ENCODE measurements around the gene ZMYND11.
"Not testable (repeated sequence)": the region's sequence is repeated elsewhere in the genome, so short reads cannot be mapped to it uniquely, and the experiment has no call there.

Gene ZMYND11

DNA sequence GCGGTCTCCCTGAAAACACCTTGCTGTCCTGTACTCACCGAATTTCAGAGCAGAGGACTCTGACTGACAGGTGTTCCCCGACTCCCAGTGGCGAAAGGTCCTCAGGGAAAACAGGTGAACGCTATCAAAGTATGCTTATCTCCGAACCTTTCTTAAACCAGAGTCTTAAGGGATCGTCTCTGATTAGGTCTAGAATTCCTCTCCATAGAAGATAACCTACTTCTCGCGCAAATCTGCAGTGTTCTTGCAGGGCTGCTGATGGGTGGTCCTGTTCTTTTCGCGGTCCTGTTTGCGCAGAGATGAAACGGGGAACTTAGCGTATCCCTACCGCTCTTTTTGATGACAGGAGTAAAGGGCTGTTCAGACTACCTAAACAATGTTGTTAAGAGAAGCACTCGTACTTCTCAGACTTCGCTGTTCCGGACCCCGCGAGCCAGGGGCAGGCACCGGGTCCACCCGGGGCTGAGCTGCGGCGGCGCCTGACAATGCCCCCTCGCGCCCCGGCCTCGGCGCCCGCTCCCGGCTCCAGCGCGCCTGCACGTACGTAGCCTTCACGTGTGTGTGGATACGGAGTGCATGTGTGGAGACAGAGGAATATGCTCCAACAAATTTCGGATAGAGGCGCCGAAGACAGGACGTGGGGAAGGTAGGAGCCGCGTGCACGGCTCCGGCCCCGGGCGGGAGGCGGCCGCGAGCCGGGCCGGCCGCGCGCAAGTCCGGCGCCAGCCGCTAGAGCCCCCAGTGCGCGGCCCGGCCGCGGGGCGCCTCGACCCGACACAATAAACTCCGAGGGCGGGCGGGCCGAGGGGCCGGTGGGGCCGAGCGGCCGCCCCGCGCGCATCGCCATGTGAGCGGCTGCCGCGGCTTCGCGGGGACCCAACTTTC lies 766 bp upstream of the ZMYND11 start:
- DNase-seq, result peak; percentile 48

DNA sequence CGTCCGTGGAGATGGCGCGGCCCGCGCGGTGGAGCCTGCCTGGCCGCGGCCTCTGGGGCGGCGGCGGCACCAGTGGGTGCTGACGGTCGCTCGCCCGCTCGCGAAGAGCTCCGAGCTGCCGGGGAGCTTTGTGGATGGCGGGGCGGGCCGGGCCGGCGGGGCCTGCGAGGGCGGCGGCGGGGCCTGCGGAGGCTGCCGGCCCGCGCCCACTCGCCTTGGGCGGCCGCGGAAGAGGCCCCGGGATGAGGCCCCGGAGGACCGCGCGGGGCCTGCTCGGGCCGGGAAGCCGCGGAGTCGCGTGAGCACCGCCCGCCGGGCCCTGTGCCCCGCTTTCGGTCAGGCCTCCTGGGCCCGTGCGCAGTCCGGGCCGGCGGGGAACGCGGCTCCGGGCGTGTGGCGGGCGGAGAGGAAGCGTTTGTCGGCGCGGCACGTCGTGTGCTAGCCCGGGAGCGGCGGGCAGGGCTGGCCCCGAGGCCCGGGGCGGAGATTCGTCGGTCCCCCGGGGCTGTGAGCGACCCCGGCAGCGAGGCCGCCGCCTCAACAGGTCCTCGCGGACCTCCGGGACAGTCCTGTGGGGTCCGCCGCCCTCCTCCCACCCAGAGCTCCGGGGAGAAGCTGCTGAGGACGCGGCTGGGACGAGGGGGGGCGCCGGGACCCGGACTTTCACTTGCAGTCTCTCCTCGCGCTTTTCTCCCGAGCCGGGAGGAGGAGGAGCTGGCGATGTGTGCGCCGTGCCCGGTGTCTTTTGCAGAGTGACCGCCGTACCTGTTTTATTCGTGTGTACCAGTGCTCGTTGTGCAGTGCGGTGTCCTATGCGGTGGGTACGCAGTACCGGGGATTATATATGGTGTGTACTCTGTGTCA lies 578 bp downstream of the ZMYND11 start:
- DNase-seq, result peak; percentile 73

DNA sequence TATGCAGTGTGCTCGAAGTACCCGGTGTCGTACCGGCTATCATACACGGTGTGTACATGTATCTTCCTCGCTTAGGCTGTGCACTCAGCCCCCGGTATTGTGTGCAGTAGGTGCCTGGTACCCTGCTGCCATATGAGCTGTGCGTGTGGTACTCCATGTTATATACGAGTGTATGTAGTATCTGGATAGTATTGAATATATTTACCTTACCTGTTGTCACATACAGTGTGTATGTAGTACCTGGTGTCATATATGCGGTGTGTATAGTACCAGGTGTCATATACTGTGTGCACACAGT lies 1.2 kb downstream of the ZMYND11 start:
- no peak for DNase-seq

DNA sequence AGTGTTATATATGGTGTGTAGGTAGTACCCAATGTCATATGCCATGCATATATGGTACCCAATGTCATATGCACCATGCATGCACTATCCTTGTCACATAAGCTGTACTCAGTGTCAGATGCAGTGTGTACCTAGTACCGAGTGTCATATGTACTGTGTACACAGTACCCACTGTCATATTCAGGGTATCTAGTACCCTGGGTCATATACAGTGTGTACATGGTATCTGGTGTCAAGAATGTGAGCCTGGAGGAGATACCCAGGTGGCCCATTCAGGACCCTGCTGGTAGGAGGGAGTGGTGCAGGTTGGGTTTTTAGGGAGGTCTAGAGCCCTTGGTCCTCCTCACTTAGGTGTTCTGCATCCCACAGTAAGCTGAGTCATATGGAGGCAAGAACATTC lies 1.8 kb downstream of the ZMYND11 start:
- DNase-seq, result peak; percentile 71

DNA sequence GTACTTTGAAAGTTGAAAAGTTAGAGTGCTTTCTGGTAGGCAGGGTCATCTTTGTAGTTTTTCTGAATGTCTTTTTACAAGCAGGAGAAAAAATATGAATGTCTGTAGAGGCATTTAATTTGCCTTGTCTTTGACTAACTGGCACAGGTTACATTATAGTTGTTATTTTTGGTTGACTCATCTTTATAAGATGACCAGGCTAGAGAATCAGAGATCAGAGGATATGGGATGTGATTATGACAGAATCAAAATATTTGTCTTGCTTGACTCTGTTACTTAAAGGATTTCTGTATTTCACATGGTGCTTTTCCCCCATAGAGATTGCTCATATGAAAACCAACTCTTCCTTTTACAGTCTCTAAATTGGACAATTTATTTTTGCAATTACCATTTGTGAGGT lies 2.4 kb downstream of the ZMYND11 start:
- DNase-seq, result no peak

DNA sequence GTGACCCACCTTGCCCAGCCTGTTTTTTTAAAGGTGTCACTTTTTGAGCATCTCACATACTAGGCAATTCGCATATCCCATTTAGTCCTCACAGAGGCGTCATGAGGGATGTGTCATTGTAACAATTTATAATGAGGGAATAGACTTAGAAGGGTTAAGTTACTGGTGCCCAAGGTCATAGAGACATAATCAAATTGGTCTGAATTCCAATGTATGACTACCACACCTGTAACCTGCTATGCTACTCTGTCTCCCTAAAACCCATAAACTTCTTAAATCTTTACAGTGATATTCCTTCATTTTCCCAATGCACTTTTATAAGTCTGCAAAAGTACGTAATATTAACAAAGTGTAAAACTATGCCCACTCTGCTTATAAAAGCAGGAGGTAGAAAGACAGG lies 7.1 kb downstream of the ZMYND11 start:
- DNase-seq, result no peak

DNA sequence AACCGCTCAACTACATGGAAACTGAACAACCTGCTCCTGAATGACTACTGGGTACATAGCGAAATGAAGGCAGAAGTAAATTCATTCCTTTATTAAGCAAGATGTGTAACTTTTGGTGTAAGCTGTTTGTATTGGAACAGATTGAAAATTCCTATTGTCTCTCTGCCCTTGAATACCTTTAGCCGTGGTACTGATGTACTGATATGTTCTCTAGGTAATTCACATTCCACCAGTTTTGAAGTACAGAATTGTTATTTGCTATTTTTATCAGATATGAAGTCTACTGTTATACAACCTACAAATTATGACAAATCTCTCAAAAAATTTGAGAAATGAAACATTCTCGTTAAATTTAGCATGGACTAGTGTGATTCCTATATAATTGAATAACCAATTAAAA lies 17.7 kb downstream of the ZMYND11 start:
- DNase-seq, result no peak

DNA sequence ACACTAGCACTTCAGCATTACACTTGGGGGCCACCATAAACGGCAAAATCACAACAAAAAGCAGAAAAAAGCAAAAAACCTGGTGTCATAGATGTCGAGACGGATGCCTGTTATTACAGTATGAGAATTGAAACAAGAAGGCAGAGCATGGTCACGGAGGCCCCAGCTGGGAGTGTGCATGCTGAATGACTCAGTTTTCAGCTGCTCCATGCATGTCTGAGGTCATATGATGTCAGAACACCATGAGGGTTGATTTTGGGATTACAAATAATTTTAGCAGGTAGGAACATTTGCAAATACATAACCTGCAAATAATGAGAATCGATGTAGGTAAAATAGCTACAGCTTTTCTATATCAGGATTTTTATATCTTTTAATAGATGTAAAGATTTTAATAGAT lies 19.1 kb downstream of the ZMYND11 start:
- DNase-seq, result no peak

DNA sequence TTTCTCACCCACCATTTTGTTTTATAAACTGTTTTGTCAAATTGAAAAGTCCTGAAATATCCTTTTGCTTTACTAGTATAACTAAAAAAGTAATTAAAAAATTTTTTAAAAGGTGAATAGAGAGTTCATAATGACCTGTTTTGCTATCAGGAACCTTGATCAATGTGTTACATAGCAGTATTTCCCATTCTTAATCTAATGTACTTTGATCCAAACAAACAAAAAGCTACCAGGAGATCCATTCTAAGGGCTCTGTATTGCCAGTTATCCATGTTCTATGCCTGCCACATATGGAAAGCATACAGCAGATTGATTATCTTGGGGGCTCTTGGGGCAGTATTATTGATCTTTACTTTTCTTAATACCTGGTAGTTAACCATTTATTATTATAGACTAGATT lies 32.1 kb downstream of the ZMYND11 start:
- DNase-seq, result no peak

DNA sequence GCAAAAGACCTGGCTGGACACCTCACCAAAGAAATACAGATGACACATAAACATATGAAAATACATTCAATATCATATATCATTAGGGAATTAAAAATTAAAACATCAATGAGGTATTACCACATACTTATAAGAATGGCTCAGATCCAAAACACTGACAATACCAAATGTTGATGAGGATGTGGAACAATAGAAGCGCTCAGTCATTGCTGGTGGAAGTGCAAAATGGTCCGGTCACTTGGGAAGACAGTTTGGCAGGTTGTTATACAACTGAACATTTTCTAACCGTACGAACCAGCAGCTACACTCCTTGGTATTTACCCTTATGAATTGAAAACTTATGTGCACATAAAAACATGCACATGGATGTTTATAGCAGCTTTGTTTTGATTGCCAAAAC lies 38.5 kb downstream of the ZMYND11 start:
- DNase-seq, result no peak

DNA sequence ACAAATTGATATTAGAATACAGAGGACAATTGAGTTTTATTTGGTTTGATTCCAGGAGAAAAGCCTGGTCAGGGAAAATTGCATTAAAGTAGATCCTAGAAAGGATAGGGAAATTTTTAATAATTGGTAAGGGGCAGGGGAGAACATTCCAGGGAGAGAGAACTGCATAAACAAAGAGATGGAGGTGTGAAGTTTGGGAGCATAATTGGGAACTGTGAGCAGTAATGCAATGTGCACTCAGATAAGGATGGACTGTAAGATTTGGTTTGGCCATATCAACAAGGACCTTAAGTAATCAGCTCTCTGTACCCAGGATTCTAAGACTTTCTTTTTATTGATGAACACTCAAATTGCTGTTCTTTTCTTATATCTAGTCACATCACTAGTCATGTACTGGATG lies 41.4 kb downstream of the ZMYND11 start:
- peak; percentile 22 for DNase-seq

DNA sequence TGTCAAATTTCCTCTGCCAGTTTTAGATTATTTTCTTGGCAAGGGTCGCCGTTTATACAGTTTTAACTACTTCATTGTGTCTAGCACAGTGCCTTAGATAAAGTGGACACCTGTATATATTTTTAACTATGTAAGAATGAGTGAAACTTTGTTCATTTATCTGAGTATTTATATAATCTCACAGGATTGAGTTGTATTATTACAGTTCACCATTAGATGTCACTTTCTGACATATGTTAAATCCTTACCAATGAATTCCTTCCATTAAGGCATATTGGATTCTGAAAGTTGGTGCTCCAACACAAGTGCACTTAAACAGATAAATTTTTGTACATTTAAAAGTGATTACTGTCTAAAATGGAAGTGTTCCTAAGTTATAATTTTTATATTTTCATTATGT lies 43.0 kb downstream of the ZMYND11 start:
- peak; percentile 69 for DNase-seq

DNA sequence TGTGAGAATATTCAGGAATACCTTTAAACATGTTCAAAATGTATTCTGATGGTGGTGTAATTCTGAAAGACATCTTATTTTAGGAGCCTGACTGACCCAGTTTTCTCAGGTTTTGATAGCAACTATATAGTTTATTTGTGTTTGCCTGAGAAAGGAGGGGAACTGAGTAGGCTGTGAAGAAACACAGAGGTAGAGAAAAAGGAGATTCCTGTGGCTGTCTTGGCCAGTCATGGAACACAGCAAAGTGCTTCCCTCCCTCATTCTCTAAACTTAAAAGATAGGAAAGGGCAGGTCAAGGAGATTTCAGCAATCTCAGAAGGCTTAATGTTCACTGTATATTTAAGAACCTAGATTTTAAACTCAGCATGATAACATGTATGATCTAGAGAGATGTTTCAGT lies 43.5 kb downstream of the ZMYND11 start:
- DNase-seq, result no peak

DNA sequence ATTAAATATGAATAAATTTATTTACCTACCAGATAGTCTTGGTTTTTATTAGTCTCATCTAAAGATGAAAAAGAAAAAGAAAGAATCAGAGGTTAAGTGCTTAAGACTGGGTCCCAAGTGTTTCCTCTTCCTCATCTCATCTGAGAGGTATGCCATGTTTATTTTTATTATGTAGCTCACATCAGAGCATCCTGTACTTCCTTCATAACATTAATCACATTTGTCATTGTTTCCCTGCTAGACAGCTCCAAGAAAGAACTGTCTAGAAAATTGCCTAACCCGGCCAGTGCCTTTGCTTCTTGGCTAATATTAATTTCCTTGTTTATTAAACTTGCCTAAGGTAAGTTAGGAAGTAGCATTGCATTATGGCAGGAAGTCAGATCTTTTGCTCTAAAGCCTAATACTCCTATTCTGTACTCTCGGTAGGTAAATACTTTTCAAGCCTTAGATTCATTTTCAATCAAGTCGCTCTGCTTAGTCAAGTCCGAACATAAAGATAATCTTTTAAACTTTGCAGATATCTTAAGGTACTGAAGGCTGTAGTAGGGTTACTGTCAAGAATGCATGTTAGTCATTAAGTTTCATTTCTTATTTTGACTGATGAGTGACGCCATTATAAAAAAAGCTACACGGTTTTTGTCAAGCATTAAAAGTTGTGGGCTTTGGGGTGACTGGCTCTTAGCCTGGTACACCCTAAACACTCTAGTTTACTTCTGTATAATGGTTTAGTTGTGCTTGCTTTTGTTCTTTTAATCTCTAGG lies 47.4 kb downstream of the ZMYND11 start:
- DNase-seq, result no peak

DNA sequence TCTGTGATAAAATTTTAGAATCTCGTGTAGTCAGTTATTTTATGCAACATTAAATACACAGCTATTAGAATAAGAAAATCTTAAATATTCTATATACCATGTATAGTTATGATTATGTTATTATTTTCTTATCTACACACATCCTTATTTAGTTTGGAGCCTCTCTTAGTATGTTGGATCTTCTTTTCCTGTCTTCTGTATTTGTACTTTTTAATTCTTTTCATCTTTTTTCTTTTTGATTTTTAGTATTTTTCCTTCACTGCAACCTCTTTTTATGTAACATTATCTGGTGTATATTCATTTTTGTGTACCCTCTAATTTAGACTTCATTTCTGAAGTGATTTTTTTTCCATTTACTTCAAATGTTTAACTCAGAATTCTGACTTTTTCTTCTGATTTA lies 48.9 kb downstream of the ZMYND11 start:
- no peak for DNase-seq

DNA sequence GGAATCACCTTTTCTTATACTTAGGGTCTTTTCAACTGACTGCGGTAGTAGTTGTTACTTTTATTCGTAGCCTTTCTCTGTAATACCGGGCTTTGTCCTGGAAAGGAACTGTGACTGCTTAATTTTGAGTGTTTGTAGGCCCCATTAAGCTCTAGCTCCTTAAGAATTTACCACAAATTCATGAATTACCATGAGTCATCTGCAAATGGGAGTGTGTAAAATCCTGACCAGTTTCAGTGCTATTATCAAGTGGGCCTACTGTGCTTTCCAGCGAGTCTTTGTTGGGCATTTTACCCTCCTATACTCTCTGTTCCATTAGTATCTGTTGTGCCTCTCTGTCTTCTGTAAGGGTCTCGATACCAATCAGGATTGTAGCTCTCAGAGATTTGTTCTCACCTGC lies 49.7 kb downstream of the ZMYND11 start:
- no peak for DNase-seq

DNA sequence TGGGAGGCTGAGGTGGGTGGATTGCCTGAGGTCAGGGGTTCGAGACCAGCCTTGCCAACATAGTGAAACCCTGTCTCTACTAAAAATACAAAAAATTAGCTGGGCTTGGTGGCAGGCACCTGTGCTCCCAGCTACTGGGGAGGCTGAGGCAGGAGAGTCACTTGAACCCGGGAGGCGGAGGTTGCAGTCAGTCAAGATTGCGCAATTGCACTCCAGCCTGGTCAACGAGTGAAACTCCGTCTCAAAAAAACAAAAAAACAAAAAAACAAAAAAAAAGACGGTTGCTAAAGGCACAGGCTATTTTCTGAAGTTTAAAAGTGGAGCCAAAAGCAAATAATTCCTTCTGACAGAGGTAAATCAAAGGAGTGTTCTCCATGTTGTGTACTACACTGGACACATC lies 50.3 kb downstream of the ZMYND11 start:
- DNase-seq, result not testable (repeated sequence)

DNA sequence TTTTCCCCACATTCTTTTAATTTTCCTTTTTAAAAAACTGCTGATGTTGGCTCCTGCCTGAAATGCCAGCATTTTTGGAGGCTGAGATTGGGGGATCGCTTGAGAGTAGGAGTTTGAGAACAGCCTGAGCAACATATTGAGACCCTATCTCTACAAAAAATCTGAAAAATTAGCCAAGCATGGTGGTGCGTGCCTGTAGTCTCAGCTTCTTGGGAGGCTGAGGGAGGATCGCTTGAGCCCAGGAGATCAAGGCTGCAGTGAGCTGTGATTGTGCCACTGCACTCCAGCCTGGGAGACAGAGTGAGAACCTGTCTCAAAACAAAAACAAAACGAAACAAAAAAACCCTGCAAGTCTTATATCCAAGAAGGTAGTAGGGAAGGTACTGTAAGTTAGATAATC lies 51.7 kb downstream of the ZMYND11 start:
- DNase-seq, result no peak

DNA sequence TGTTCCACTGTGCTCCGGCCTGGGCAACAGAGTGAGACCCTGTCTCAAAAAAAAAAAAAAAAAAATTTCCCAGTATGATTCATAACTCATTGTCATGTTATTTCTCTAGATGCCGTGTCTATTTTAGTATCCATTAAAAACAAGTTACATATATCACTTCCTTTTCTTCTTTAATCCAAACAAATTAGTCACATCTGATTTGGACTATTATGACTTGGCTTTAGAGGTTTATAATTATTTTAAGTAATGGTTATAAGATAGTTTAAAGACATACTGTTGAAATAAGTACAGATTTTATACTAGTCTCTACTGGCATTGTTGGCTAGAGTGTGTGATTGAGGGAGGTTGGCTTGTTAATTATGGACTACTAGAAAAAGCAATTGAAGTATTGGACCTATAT lies 53.3 kb downstream of the ZMYND11 start:
- no peak for DNase-seq

DNA sequence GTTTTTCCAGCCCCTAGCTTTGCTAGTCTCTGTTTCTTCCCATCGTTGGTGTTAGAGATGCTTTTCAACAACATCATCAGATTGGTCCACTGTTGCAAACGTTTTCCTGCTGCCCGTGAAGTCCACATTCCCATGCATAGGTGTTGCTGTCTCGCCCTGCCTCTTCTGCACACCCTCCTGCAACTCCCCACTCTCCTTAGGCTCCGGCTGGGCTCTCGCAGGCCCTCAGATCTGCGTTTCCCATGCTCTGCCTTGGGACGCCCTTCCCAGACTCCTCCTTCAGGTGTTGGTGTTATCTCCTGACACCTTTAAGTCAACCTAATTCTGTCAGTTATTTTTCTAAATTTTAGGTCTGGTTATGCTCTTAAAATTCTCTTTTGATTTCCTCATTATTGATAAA lies 55.0 kb downstream of the ZMYND11 start:
- DNase-seq, result no peak

DNA sequence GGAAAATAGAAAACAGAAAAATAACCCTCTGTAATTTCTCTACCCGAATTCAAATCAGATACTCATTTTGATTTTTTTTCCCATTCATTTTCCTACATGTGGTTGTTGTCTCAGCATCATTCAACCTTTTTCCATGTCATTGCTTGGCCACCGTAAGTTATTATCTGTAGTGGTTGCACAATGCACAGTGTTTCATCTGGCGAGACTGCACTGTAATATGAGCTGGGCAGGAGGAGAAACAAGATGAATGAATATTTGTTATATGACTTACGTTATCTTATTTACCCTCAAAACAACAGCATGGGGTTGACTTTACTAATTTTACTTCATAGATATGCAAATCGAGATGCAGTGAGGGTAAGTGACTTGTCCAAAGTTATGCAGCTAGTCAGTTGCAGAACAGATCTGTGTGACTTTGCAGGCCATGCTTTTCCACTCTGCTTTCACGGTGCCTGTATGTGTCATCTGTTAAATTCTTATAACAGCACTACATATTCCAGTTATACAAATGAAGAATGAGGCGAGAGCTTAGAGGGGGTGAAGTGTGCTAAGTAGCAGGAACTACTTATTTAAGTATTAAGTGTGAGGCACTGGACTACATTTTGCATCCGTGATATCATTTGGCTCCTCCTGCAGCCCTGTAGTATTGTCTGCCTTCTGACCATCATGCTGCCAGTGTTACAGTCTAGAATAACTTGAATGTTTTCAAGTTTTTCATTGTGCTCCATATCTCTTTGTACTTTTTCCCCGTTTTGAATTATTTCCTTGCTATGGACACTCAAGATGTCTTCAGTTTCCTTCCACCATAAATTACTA lies 56.7 kb downstream of the ZMYND11 start:
- peak; percentile 7 for DNase-seq

DNA sequence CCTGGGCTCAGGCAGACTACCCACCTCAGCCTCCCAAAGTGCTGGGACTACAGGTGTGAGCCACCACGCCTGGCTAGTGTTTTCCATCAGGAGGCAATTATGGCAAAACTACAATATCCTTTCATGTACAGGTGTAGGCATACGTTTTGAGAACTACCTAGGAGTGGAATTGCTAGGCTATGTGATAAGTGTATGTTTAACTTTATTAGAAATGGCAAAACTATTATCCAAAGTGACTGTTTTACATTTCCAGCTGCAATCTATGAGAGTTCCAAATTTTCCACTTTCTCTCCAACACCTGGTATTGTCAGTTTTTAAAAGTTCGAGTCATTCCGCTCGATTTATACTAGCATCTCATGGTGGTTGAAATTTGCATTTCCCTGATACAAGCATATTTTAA lies 59.0 kb downstream of the ZMYND11 start:
- no peak for DNase-seq

DNA sequence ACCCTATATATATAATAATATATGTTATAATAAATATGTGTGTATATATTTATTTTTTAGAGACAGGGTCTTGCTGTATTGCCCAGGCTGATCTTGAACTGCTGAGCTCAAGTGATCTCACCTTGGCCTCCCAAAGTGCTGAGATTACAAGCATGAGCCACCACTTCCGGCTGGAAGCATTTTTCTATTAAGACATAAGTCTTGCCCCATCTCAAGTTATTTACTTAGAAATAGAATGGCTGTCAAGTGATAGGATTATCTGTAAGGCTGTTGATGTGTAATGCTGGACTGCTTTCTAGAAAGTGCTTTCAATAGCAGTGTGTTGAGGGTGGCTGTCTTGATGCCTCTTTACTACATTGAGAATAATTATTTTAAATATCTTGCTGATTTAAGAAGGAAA lies 65.2 kb downstream of the ZMYND11 start:
- DNase-seq, result no peak
